HG02623 (cell line): ENCODE results near the gene HPCAL1.

Experiments
- ATAC-seq: cut with Tn5 transposase; IDR thresholded peaks from one replicate; pipeline ENCODE4 v1.9.1; 2021; ENCODE audit warnings: moderate library complexity; ENCODE audit not compliant: unreplicated experiment

Gene HPCAL1

DNA sequence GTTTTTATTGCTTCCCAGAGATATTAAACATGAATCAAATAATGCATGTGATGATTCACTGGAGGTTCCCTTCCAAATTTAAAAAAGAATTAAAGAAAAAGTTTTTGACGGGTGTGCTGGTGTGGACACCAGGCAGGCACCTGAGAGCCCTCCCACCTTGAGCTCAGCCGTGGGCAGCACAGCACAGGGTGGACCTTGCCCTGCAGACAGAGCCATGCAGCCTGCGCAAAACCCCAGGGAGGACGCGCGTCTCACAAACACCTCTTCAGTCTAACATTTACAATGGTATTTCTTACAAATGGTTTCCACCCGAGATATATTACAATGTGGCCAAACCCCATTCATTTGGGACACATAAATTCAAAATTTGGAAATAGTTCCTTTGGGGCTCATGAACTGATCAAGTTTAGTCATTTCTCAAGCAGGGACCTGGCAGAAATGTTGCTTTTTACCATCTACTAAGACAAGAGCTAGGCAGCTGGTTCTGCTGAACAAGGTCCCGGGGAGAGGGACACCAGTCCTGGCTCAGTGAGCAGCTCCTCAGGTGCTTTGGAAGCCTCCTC is 100.0 kb downstream of the HPCAL1 start:
- no peak for ATAC-seq

DNA sequence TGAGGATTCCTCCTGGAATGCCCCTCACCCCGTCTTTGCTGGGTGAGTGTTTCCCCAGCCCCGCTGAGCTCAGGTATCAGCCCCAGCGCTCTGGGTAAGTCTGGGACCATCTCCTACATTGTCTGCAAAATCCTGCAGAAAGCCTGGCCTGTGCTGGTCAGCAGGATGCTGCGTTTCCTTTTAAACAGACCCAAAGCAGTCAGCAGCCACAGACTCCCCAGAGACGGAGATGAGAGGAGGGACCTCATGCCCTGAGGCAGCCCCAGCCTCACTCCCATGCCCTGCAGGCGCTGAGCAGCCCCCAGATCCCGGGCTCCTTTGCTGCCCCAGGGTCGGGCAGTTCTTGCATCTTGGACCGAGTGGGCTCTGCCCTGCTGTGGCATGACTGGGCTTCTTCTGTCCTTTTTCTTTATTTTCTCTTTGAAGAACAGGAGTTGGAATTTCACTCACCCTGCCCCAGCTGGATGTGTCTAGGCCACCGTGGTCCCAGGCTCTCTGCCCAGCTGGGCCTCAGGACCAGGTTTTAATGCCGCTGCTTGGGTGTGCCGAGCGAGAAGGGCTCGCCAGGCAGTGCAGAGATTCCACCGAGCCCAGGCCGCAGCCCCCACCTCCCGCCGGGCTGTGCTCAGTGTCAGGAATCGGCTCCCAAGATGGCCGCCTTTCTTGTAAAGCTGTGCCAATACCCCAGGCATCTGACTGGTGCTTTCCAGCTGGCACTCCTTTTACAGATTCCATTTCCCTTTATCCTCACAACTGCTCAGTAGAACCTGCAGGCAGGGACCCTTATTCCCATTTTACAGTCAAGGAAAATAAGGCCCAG is 101.8 kb downstream of the HPCAL1 start:
- no peak for ATAC-seq

DNA sequence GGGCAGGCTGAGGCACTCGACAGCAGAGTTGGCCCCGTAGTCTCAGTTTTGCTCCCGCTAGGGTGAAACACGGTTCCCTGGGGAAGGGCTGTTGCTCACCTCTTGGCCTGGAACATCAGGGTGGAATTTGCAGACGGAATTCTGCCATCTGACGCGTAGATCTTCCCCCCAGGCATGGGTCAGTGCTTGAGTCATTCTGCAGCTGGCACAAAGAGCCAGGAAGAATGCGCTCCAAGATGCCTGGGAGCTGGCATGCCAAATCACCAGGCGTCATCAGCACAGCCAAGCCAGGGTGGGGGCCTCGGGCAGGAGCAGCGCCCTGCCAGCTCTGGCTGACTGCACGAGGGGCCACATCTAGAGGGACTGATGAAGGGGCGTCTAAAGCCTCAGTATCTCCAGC is 102.7 kb downstream of the HPCAL1 start:
- no peak for ATAC-seq

DNA sequence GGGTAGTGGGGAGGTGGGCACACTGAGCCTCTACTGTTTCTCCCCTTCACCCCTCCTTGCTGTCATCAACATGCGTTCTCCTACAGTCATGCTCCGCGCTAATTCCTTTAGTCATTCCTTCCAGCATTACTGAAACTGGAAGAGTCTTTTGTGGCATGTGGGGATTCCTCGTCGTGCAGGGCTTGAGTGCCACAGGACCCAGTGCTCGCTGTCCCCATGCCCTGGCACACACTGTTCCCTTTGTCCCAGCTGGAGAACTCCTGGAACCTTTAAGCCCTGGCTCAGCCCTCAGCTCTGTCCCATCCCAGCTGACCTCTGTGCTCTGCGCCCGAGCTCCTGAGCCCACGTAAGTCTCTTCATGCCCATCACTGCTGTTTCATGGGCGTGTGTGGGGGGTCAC is 103.3 kb downstream of the HPCAL1 start:
- no peak for ATAC-seq

DNA sequence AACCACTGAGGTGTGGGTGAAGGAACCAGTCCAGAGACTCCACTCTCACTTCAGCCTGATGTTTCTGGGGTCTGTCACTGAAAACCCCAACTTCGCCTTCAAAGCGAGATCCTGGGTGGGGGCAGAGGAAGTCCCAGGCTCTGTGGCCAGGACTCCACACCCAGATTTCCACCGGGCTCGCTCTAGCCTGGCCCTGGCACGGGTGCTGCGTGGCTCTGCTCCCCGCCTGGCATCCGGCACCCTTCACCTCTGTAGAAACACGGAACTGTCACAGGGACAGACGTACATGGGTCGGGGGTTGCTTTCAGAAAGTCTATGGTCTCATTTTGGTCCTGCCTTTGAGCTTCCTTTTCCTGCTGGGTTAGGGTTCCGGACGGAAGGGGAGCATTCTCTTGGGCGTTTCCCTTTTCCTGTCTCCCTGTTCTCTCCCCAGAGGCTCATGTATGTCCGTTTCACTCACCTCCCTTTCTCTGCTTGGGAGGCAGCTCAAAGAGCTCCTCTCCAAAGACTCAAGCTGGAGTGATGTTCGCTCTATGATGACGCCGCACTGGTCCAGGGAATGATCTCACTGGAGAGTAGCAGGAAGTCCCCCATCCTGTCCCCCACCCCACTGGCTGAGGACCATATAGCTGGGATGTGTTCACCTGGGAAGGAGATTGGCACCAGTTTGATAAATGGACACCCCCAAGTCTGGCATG is 103.9 kb downstream of the HPCAL1 start:
- no peak for ATAC-seq

DNA sequence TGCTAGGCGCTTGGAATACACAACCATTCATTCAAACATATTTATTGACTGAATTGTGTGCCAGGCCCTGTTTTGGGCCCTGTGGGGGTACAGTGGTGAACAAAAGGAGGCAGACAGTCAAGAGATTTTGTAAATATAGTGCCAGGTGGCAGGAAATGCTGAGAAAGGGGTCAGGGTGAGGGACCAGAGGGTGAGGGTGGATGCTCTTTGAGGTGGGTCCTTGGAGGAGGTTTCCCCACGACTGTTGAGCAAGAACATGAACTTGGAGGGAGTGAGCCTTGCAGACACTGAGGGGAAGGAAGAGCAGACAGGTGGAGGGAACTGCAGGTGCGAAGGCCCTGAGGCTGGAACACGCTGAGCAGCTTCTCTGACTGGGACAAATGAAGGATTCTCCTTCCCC is 104.7 kb downstream of the HPCAL1 start:
- no peak for ATAC-seq

DNA sequence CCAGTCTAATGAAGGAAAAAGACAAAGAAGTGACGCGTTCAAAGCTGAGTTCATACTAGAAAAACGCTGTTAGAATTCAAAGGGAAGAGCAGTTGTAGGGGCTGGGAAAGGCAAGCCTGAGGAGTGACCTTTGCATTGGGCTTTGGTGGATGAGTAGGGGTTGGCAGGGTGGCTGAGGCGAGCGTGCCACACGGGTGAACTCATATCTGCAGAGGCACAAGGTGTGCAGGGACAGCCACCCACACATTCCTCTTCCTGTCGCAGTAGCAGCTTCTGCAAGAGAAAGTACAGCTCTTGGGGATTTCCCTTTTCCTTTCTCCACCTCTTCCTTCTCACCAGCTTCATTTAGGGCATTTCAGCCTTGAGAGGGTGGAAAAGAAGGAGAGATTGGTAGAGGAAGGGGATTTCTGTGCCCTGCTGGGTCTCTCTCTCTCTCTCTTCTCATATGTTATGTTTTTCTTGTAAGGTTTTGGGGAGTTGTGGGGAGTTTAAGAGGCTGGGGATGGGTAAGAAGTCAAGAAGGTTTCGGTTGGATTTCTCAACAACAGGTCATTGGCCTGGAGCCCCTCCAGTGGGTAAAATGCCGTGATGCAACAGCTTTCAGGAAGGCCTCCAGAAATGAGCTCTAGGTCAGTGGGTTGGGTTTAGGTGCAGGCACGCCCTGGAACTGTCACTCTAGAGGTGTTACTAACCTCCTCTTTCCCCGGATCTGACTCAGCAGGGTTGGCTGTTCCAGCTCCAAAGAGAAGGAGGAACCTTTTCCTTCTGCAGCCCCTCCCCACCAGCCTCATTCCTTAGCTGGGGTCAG is 105.3 kb downstream of the HPCAL1 start:
- peak; percentile 41 for ATAC-seq

DNA sequence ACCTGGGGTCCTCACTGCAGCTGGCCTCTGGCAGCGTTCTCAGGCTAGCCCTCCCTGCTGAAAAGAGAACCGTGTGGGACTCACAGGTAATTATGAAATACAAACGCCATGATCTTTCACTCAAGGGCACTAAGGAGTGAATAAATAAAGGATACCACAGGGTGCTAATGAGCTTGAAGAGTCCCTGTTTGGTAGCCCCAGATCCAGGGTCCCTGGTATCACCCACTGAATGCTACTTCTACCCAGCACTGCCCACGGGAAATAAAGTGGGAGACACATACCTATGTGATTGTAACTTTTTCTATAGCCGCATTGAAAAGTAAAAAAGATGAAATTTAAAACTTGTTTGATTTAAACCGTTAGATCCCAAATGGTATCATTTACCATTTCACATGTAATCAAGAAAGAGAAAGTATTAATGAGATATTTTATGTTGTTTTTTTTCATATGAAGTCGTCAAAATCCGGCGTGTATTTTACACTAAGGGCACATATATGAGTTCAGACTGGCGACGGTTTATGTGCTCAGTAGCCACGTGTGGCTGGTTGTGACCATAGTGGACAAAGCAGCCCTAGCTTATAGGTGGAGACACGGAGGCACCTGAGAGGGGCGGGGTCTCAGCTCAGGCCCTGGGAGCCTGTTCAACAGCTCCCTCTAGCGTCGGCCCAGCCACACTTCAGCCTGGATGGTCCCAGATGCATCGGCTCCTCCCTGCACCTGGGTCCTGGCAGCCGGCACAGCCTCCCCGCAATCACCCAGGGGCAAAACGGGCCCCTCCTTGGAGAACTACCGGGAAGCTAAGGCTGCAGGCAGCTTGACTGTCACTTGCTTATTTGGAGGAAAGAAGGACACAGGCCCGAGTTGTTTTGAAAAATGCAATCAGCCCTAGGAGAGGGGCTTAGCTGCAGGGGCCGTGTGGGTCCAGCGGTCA is 106.2 kb downstream of the HPCAL1 start:
- ATAC-seq, result peak; percentile 47

DNA sequence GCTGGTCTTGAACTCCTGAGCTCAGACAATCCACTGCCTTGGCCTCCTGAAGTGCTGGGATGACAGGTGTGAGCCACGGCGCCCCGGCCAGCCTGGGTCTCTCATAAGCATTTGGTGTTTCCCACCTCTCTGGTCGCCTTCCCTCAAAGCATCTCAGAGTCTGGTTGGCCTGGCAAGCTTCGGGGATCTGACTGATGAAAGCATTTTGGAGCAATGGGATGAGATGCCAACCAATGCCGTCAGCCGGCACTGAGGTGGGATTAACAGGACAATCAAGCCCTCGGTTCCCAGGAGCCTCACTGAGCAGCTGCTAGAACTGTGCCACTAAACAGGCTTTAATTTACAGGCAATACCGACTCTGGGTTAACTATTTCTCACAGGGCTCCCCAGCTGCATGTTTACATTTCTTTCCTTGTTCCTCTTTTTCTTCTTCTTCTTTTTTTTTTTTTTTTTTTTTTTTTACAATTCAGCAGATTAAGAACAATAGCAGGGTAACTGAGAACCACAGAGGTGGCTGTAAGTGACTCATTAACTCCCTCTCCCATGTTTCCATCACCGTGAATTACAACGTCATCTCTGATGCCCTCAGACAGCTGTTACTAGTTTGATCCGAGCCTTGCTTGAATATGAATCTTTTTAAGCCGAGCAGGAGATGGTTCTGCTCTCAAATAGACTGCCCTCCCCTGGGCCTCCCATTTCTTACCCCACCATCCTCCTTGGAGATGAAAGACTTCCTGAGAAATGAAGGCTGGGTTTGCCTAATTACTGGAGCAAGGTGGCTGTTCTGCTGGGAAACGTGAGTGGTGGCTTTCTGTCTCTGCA is 107.5 kb downstream of the HPCAL1 start:
- peak; percentile 38 for ATAC-seq

DNA sequence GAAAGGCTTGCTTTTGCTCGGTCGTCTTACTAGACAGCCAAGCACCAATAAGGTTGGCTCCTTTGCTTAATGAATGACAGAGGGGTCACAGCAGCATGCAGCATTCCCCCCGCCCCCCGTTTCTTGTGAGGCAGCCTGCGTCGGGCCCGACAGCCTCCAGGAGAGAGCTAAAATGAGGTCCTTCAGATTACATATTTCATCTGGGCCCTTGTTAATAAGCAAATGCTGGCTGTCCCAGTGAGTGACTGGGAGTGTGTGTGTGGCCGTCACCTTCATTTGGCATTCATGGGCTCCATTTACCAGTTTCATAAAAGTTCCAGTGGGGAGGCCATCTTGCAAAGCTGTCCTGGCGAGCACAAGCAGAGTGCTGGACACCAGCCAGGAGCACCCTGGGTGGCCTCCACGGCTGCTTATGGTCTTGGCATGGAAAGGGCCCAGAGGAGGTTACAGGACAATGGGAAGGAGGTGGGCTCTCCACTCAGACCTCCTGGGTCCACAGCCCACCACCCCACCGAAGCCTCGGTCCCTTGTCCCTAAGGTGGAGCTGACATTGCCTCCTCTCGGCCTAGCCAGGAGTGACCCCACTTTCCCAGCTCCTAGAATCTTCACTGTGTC is 108.2 kb downstream of the HPCAL1 start:
- ATAC-seq, result no peak

DNA sequence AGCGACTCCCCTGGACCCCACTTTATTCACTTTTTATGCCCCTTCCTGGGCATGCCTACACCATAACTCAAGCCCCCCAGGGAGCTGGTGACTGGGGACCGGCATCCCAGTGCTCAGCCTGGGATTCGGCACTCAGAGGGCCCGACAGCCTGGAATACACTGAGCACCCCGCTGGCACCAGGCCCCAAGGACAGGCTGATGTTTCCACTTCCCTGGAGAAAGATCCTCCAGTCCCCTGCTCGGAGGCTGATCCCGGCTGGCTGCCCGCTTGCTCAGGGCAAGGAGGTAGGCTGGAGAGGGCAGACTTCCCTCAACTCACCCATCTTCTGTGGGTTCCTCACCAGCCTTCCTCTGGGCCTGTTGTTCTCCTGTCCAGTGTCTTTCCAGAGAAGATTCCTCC is 108.9 kb downstream of the HPCAL1 start:
- ATAC-seq, result no peak

DNA sequence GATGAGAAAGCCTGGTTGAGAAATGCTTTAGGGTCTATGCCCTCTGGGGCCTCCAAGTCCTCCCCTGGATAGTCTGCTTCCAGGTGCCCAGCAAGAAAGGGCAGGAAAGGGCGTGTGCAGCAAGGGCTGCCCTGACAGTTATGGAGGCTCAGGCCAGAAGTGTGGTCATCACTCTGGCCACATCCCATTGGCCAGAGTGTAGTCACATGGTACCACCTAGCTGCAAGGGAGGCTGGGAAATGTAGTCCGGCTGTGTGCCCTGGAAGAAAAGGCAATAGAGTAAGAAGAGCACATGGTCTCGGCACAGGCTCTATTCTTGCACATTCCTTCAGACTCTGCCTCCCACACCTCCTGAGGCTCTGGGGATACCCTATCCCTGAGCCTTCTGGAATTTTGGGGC is 109.7 kb downstream of the HPCAL1 start:
- ATAC-seq, result peak; percentile 31

DNA sequence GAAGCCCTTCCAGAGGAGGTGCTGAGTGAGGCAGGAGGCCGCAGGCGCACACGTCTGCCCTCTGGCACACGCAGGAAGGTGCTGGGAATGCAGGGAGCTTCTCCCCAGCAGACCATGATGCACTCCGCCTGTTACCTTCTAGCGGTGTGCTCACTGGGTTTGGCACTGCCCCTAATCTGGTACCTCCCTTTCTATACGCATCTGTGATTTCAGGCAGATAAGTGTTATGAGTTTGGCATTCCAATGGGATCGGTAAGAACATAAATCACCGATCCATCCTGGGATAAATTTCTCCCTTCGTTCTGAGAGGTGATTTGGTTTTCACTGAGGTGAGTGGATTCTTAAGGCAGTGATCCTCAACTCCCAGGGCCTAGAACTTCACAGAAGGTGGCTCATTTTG is 110.8 kb downstream of the HPCAL1 start:
- no peak for ATAC-seq

DNA sequence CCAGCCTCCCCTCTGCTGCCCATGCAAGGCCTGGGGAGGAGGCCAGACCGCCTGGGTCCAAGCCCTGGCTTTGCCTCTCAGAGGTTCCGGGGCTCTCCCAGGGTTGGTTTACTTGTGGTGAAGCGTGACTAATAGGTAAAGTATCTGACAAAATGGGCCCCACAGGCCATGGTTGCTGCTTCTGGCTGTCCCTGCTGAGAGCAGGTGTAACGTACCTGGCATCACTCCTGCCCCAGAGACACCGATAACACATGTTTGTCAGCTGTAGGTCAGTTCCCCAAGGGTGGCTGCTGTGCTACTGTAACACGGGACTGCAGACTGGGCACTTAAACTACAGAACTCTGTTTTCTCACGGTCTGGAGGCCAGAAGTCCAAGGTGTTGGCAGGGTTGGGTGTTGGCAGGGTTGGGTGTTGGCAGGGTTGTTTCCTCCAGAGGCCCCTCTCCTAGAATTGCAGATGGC is 111.3 kb downstream of the HPCAL1 start:
- no peak for ATAC-seq

DNA sequence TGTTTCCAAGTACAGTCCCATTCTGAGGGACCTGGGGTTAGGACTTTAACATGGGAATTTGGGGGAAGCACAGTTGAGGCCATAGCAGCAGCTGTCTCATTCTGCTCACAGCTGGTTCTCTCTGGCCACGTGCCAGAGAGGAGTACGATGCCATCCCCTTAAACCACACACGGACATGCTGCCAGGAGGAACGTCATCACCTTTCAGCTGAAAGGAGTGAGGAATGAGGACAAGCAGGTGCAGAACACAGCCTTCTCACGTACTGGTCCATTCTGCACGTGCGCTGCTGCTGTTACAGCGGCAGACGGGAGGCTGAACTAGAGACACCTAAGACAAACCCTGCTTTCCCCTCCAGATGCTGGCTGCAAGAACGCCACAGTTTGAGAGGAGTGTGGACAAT is 111.9 kb downstream of the HPCAL1 start:
- no peak for ATAC-seq

DNA sequence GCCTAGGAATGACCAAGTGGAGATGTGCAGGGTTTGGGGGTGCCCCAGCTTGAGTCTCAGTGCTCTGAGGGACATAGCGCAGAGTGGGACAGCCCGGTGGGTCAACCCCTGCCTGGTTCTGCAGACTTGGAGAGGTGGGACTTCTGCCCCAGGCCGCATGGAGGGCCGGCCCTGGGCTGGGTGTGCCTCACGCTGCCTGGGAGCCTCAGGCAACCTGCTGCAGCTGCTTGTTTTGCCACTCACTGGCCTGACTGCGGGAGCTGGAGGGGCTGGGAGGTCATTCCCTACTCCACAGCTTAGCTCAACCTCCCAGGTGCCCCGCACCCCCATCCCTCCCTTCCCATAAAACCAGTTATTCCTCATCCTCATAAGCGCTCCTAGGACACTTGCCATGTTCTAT is 112.3 kb downstream of the HPCAL1 start:
- ATAC-seq, result no peak

DNA sequence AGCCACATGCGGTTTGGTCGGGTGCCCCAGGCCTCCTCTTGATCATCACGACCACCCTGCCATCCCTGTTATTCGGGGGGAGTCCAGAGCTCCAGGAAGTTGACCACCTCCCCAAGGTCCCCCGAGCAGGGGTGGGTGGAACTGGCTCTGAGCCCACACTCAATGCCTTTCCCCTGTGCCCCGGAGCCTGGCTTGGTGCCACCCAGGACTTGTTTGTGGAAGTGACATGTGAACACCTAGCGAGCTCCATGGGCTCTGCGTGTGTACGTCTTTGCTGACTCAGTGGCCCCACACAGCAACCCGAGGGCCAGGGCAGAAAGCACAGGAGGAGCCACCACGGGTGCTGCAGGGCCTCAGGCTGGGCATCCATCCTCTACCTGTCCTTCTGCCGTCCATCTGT is 112.9 kb downstream of the HPCAL1 start:
- ATAC-seq, result no peak

DNA sequence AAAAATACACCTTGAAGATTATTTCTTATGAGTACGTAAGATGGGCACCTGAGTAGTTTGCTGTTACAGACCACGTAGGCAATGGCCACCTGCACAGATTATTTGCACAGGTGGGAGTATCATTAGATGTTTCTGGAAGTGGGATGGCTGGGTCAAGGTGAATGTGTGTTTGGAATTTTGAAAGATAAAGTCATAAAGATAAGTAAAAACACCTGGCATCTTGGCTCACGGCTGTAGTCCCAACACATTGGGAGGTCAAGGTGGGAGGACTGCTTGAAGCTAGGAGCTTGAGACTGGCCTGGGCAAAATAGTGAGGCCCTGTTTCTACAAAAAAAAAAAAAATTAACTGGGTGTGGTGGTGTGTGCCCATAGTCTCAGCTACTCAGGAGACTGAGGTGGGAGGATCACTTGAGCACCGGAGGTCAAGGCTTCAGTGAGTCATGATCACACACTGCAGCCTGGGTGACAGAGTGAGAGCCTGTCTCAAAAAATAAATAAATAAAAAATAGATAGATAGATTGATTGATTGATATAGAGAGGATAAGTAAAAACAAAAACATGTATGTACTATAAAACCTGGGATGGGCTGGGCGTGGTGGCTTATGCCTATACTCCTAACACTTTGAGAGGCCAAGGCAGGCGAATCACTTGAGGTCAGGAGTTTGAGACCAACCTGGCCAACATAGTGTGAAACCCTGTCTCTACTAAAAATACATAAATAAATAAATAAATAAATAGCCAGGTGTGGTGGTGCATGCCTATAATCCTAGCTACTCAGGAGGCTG is 115.0 kb downstream of the HPCAL1 start:
- no peak for ATAC-seq
